ENCODE measurements around the gene TBX2. TPM values are rescaled to one million over a fixed set of nuclear protein-coding genes. Genes with fewer than 3 reads are reported as not detected.
A peak's percentile ranks its signal among the peaks of the same experiment; 100 is the strongest.

The TBX2 gene
- total RNA-seq, 2 donors from 2014 or later, result 0.07 TPM; not detected in 1

DNA sequence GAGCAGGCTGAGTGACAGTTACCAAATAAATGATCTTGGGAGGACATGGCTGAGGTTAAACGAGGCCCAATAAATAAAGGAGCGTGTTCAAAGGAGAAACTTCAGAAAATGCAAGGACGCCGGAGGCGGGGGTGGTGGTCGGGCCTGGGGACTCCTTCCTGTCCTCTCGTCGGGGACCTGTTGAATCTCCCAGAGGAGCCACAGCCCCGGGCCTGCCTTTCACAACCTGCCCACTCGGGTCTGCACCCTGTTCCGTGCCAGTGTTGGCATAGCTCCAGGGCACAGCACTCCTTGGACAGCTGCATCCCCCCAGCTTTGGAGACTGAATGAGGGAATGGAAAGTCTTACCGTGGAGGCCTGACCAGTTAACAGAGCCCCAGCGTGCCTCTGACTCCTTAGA is 44.4 kb downstream of the TBX2 start:
- H3K4me1 Mint-ChIP-seq, result peaks cover 10% of the 10 kb centered on the region
- no peak overlapping the region for H3K4me3 ChIP-seq (ENCODE audit: low read length)
- DNase-seq, result peak; percentile 45
- H3K4me3 Mint-ChIP-seq, result no peak overlapping the region
- no peak overlapping the region for H3K27ac Mint-ChIP-seq
- 90 to 92% methylated on average over 7 to 13 of the region's 13 CpGs for WGBS, 2 experiments (ENCODE audit: insufficient coverage in 1 of 2, insufficient read length in 1 of 2)
- peaks cover 6% of the 10 kb centered on the region for H3K4me1 ChIP-seq (ENCODE audit: control insufficient read depth, insufficient read depth, low read length)
- H3K27me3 ChIP-seq (ENCODE audit: control insufficient read depth, insufficient read depth, low read length, poor library complexity, severe bottlenecking), result peaks cover 47% of the 10 kb centered on the region
- no peaks in the 10 kb centered on the region for H3K36me3 Mint-ChIP-seq (ENCODE audit: low read depth)
- TF ChIP-seq, protein P1, sequence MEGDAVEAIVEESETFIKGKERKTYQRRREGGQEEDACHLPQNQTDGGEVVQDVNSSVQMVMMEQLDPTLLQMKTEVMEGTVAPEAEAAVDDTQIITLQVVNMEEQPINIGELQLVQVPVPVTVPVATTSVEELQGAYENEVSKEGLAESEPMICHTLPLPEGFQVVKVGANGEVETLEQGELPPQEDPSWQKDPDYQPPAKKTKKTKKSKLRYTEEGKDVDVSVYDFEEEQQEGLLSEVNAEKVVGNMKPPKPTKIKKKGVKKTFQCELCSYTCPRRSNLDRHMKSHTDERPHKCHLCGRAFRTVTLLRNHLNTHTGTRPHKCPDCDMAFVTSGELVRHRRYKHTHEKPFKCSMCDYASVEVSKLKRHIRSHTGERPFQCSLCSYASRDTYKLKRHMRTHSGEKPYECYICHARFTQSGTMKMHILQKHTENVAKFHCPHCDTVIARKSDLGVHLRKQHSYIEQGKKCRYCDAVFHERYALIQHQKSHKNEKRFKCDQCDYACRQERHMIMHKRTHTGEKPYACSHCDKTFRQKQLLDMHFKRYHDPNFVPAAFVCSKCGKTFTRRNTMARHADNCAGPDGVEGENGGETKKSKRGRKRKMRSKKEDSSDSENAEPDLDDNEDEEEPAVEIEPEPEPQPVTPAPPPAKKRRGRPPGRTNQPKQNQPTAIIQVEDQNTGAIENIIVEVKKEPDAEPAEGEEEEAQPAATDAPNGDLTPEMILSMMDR (conservative IDR thresholded peaks at IDR 0.05), result no peak
- H3K36me3 ChIP-seq (ENCODE audit: control insufficient read depth, insufficient read depth, low read length), result no peaks in the 10 kb centered on the region
- H3K9ac ChIP-seq (ENCODE audit: extremely low read depth, low read length, poor library complexity, severe bottlenecking), result no peak overlapping the region
- no peak overlapping the region for H3K27ac ChIP-seq (ENCODE audit: low read depth, low read length)
- H3K9me3 Mint-ChIP-seq, result peaks cover 3% of the 10 kb centered on the region
- no peaks in the 10 kb centered on the region for H3K9me3 ChIP-seq (ENCODE audit: control insufficient read depth, low read length)
- peaks cover 58% of the 10 kb centered on the region for H3K27me3 Mint-ChIP-seq (ENCODE audit: insufficient read depth)

- Histone ChIP-seq H3K9me3 (ENCODE audit: control insufficient read depth, low read length) (no peaks in the 10 kb centered on the region), H3K36me3 (ENCODE audit: control insufficient read depth, insufficient read depth, low read length) (no peaks in the 10 kb centered on the region), H3K4me3 (ENCODE audit: low read length) (no peak overlapping the region), H3K27ac (ENCODE audit: low read depth, low read length) (no peak overlapping the region), H3K27me3 (ENCODE audit: control insufficient read depth, insufficient read depth, low read length, poor library complexity, severe bottlenecking) (peaks cover 54% of the 10 kb centered on the region), H3K9ac (ENCODE audit: extremely low read depth, low read length, poor library complexity, severe bottlenecking) (no peak overlapping the region), H3K4me1 (ENCODE audit: control insufficient read depth, insufficient read depth, low read length) (peaks cover 6% of the 10 kb centered on the region)
- peak; percentile 33 for DNase-seq
- peaks cover 2% of the 10 kb centered on the region for H3K9me3 Mint-ChIP-seq
- H3K4me3 Mint-ChIP-seq, result no peak overlapping the region
- no peaks in the 10 kb centered on the region for H3K36me3 Mint-ChIP-seq (ENCODE audit: low read depth)
- TF ChIP-seq, protein P1 (conservative IDR thresholded peaks at IDR 0.05), result no peak
- WGBS, 2 experiments (ENCODE audit: insufficient coverage in 1 of 2, insufficient read length in 1 of 2), result 83 to 92% methylated on average over 6 of the region's 6 CpGs
- H3K27ac Mint-ChIP-seq, result no peak overlapping the region
- peaks cover 63% of the 10 kb centered on the region for H3K27me3 Mint-ChIP-seq (ENCODE audit: insufficient read depth)
- peaks cover 10% of the 10 kb centered on the region for H3K4me1 Mint-ChIP-seq
These were observed 45.2 kb downstream of the TBX2 start for GRCh38 chr17:61444831-61445230.

DNA sequence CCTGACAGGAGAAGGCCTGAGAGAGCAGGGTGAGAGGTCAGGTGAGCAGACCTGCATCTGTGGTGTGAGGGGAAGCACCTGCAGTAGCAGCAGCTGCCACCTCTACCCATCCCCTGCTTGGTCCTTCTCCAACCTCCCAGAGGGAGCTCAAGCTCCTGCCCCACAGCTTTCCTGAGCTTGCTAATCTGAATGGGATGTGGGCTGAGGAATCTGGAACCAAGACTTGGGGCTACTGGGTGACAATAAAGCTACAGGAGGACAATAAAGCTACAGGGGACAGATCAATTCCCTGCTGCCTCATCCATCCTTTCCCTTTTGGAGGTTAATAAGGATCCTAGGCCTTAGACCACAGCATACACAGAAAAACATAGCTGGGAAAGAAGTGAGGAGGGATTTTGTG is 47.7 kb downstream of the TBX2 start:
- Mint-ChIP-seq H3K9me3 (no peaks in the 10 kb centered on the region), H3K27ac (no peak overlapping the region), H3K4me3 (no peak overlapping the region), H3K36me3 (ENCODE audit: low read depth) (no peaks in the 10 kb centered on the region), H3K4me1 (peaks cover 5% of the 10 kb centered on the region), H3K27me3 (ENCODE audit: insufficient read depth) (peaks cover 77% of the 10 kb centered on the region)
- TF ChIP-seq, protein P1 (conservative IDR thresholded peaks at IDR 0.05), result no peak
- H3K27ac ChIP-seq (ENCODE audit: low read depth, low read length), result no peak overlapping the region
- H3K4me1 ChIP-seq (ENCODE audit: control insufficient read depth, insufficient read depth, low read length), result peaks cover 6% of the 10 kb centered on the region
- H3K9ac ChIP-seq (ENCODE audit: extremely low read depth, low read length, poor library complexity, severe bottlenecking), result no peak overlapping the region
- H3K4me3 ChIP-seq (ENCODE audit: low read length), result no peak overlapping the region
- peaks cover 70% of the 10 kb centered on the region for H3K27me3 ChIP-seq (ENCODE audit: control insufficient read depth, insufficient read depth, low read length, poor library complexity, severe bottlenecking)
- H3K9me3 ChIP-seq (ENCODE audit: control insufficient read depth, low read length), result no peaks in the 10 kb centered on the region
- no peaks in the 10 kb centered on the region for H3K36me3 ChIP-seq (ENCODE audit: control insufficient read depth, insufficient read depth, low read length)
- DNase-seq, result no peak
